Neural cell (in vitro differentiated cells): ENCODE measurements around the gene ADGRL3. TPM values are rescaled to one million over a fixed set of nuclear protein-coding genes. Genes with fewer than 3 reads are reported as not detected.

ENCODE experiments used
- H2AFZ ChIP-seq: fragments of 200-600, 300-800 bp; sonication (generic), shearing (Covaris generic); 2 replicates; pipeline ENCODE4 v1.6.0; 2014; ENCODE audit warnings: low read depth, mild to moderate bottlenecking, antibody characterized with exemption, low read length, moderate library complexity
- H3F3A ChIP-seq: fragments of 200-600 bp; shearing (Covaris generic); 2 replicates; pipeline ENCODE4 v1.6.1; 2016; ENCODE audit warnings: mild to moderate bottlenecking, moderate library complexity, mixed read lengths, antibody characterized with exemption, low read length; ENCODE audit not compliant: insufficient read depth, poor library complexity, severe bottlenecking
- H3K27ac ChIP-seq: fragments of 200-600, 300-800 bp; sonication (generic), shearing (Covaris generic); 2 replicates; pipeline ENCODE4 v1.5.1; 2014; ENCODE audit warnings: mild to moderate bottlenecking, low read length, moderate library complexity
- H3K27me3 ChIP-seq: fragments of 300-800, 200-600 bp; sonication (generic), shearing (Covaris generic); 2 replicates; pipeline ENCODE4 v1.6.0; 2014; ENCODE audit warnings: mild to moderate bottlenecking, low read depth, low read length, moderate library complexity; ENCODE audit not compliant: insufficient read depth
- H3K36me3 ChIP-seq: fragments of 300-800, 200-600 bp; sonication (generic), shearing (Covaris generic); 2 replicates; pipeline ENCODE4 v1.5.1; 2014; ENCODE audit warnings: mild to moderate bottlenecking, antibody characterized with exemption, low read length, moderate library complexity; ENCODE audit not compliant: insufficient read depth
- H3K4me2 ChIP-seq: fragments of 300-800, 200-600 bp; sonication (generic), shearing (Covaris generic); 2 replicates; pipeline ENCODE4 v1.6.0; 2014; ENCODE audit warnings: mild to moderate bottlenecking, low read length
- H3K4me3 ChIP-seq: fragments of 300-800, 200-600 bp; sonication (generic), shearing (Covaris generic); 2 replicates; pipeline ENCODE4 v1.5.1; 2014; ENCODE audit warnings: mild to moderate bottlenecking, low read length, moderate library complexity
- H3K79me2 ChIP-seq: fragments of 200-600 bp; shearing (Covaris generic); replicated peaks from 2 replicates; pipeline ENCODE4 v1.6.0; 2014; ENCODE audit warnings: mild to moderate bottlenecking, low read length, moderate library complexity; ENCODE audit not compliant: insufficient read depth
- H3K9ac ChIP-seq: fragments of 300-800, 200-600 bp; sonication (generic), shearing (Covaris generic); 2 replicates; pipeline ENCODE4 v1.6.1; 2016; ENCODE audit warnings: mild to moderate bottlenecking, low read length, mixed read lengths
- H3K9me2 ChIP-seq: fragments of 200-600 bp; shearing (Covaris generic); 2 replicates; pipeline ENCODE4 v1.6.1; 2016; ENCODE audit warnings: mild to moderate bottlenecking, low read length, mixed read lengths; ENCODE audit not compliant: insufficient read depth
- H3K9me3 ChIP-seq: fragments of 200-600, 300-800 bp; sonication (generic), shearing (Covaris generic); 2 replicates; pipeline ENCODE4 v1.6.1; 2016; ENCODE audit warnings: mild to moderate bottlenecking, mixed run types, low read length, moderate library complexity, mixed read lengths
- H4K20me1 ChIP-seq: fragments of 200-600 bp; shearing (Covaris generic); 2 replicates; pipeline ENCODE4 v1.6.1; 2016; ENCODE audit warnings: mild to moderate bottlenecking, mixed run types; ENCODE audit not compliant: insufficient read depth
- CTCF ChIP-seq: fragments of 450-650 bp; IDR thresholded peaks from 2 replicates; pipeline ENCODE4 v1.5.1; 2014; ENCODE audit warnings: antibody characterized with exemption, mild to moderate bottlenecking, moderate library complexity; ENCODE audit not compliant: poor library complexity, severe bottlenecking
- EP300 ChIP-seq: fragments of 450-650 bp; conservative IDR thresholded peaks from 2 replicates; pipeline ENCODE4 v1.6.1; 2014; ENCODE audit warnings: antibody characterized with exemption, mild to moderate bottlenecking, moderate library complexity; ENCODE audit not compliant: poor library complexity, severe bottlenecking
- EZH2 ChIP-seq: fragments of 200-600, 300-800 bp; shearing (Covaris generic), sonication (generic); IDR thresholded peaks from 2 replicates; pipeline ENCODE4 v1.6.1; 2014; ENCODE audit warnings: antibody characterized with exemption, low read length, borderline replicate concordance, mild to moderate bottlenecking; ENCODE audit not compliant: insufficient read depth, poor library complexity, severe bottlenecking
- SMC3 ChIP-seq: fragments of 450-650 bp; conservative IDR thresholded peaks from 2 replicates; pipeline ENCODE4 v1.6.1; 2014; ENCODE audit warnings: antibody characterized with exemption, mild to moderate bottlenecking, moderate library complexity; ENCODE audit not compliant: poor library complexity
- TAF1 ChIP-seq: IDR thresholded peaks from 2 replicates; pipeline ENCODE4 v1.6.1; 2012; ENCODE audit warnings: low read depth
- polyA plus RNA-seq: library from polyadenylated mRNA; depleted of rRNA; stranded (reverse); fragments of >200 nt; gene quantifications from 2 replicates; pipeline ENCODE4 v1.2.3, GENCODE V29; 2014
- small RNA-seq, 3 experiments: library from RNA; depleted of rRNA; stranded (forward); fragments of <200 nt; gene quantifications; one replicate each; pipeline ENCODE3, GENCODE V24; 2012

The ADGRL3 gene
- polyA plus RNA-seq, 1 donor from 2014 or later = 99.4 TPM

GRCh38 chr4:62126064-62126732 is 926.1 kb downstream of the ADGRL3 start:
- Histone ChIP-seq H3K36me3 (no peaks in the 10 kb centered on the region), H3K79me2 (no peaks in the 10 kb centered on the region), H3K4me2 (no peak overlapping the region), H4K20me1 (no peaks in the 10 kb centered on the region), H3K27me3 (no peaks in the 10 kb centered on the region), H2AFZ (no peak overlapping the region), H3K9me2 (no peaks in the 10 kb centered on the region), H3K9me3 (no peaks in the 10 kb centered on the region), H3F3A (no peaks in the 10 kb centered on the region), H3K4me3 (no peak overlapping the region), H3K9ac (no peak overlapping the region), H3K27ac (no peak overlapping the region)
- no peak for TF ChIP-seq EZH2
- TF ChIP-seq SMC3 = no peak
- TF ChIP-seq EP300 = no peak
- TF ChIP-seq CTCF = no peak
- TF ChIP-seq TAF1 = no peak

Small RNAs within 50 kb of the gene (small RNA-seq; reads per million reads assigned to genes)
- 0 to 1.2 (median 0) reads per million in 3 experiments for gene RF00019
